ENCODE measurements around the gene CAB39.
"Not testable (repeated sequence)": the region's sequence is repeated elsewhere in the genome, so short reads cannot be mapped to it uniquely, and the experiment has no call there.

CAB39 gene

GRCh38 chr2:230694241-230694640, 18.4 kb upstream of the CAB39 start:
- H3K79me2 ChIP-seq (ENCODE audit: insufficient read depth, low read depth): no peaks in the 10 kb centered on the region
- no peaks in the 10 kb centered on the region for H3K4me1 ChIP-seq (ENCODE audit: low read depth, poor library complexity, severe bottlenecking)

DNA sequence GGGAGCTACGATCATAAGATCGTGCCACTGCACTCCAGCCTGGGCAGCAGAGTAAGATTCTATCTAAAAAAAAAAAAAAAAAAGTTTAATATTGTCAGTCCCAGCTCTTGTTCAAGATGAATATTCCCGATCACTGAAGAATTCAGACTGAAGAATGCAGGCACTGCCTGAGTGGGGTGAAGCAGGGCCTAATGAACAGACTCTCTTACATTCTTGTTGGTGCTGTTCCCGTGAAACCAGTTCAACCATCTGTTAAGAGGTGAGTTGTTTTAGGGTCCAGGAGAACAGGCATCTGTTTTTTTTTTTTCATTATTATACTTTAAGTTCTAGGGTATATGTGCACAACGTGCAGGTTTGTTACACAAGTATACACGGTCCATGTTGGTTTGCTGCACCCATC, 17.1 kb upstream of the CAB39 start:
- Histone ChIP-seq H3K36me3 (ENCODE audit: insufficient read depth) (no peaks in the 10 kb centered on the region), H3K4me2 (no peak overlapping the region), H3K27ac (no peak overlapping the region), H3K9ac (no peak overlapping the region), H3K27me3 (ENCODE audit: insufficient read depth, low read depth) (no peaks in the 10 kb centered on the region), H2AFZ (ENCODE audit: low read depth) (no peak overlapping the region), H3K4me3 (IDR thresholded peaks at IDR 0.05; ENCODE audit: insufficient read depth, low read depth, low read length) (no peak overlapping the region), H3K79me2 (ENCODE audit: insufficient read depth, low read depth) (no peaks in the 10 kb centered on the region), H3K4me1 (ENCODE audit: low read depth, poor library complexity, severe bottlenecking) (no peaks in the 10 kb centered on the region), H4K20me1 (ENCODE audit: insufficient read depth) (no peaks in the 10 kb centered on the region)
- no peak for TF ChIP-seq CTCF (conservative IDR thresholded peaks at IDR 0.05; ENCODE audit: low read depth, low read length)

More at GRCh38 chr2:230694241-230694640, 18.4 kb upstream of the CAB39 start:
- Histone ChIP-seq H3K27me3 (ENCODE audit: insufficient read depth, low read depth) (no peaks in the 10 kb centered on the region), H2AFZ (ENCODE audit: low read depth) (no peak overlapping the region), H3K4me3 (IDR thresholded peaks at IDR 0.05; ENCODE audit: insufficient read depth, low read depth, low read length) (no peak overlapping the region), H3K9ac (no peak overlapping the region), H3K27ac (no peak overlapping the region), H3K36me3 (ENCODE audit: insufficient read depth) (no peaks in the 10 kb centered on the region), H4K20me1 (ENCODE audit: insufficient read depth) (no peaks in the 10 kb centered on the region), H3K4me2 (no peak overlapping the region)
- TF ChIP-seq CTCF (conservative IDR thresholded peaks at IDR 0.05; ENCODE audit: low read depth, low read length): no peak

DNA sequence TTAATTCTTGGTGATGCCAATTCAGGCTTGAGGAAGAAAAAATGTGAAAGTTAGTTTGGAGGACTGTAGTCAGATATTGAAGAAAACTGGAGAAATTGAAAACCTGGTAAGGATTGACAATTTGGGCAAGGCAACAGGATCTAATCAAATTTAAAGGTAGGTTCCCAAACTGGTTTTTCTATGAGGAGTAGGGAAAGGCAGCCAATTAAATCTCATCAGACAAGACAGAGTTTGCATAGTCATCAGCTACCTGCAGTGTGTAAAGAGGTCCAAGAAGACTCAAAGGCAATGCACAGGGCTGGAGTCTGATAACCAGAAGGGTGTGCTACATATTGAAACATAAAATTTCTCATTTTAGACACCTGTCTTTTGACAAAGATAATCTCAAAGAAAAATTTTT, 16.0 kb upstream of the CAB39 start:
- H3K27ac ChIP-seq: no peak overlapping the region
- H4K20me1 ChIP-seq (ENCODE audit: insufficient read depth): no peaks in the 10 kb centered on the region
- no peaks in the 10 kb centered on the region for H3K27me3 ChIP-seq (ENCODE audit: insufficient read depth, low read depth)
- no peak overlapping the region for H3K4me3 ChIP-seq (IDR thresholded peaks at IDR 0.05; ENCODE audit: insufficient read depth, low read depth, low read length)
- H3K4me1 ChIP-seq (ENCODE audit: low read depth, poor library complexity, severe bottlenecking): no peaks in the 10 kb centered on the region
- H3K36me3 ChIP-seq (ENCODE audit: insufficient read depth): no peaks in the 10 kb centered on the region
- H3K79me2 ChIP-seq (ENCODE audit: insufficient read depth, low read depth): no peaks in the 10 kb centered on the region
- H2AFZ ChIP-seq (ENCODE audit: low read depth): no peak overlapping the region
- H3K4me2 ChIP-seq: no peak overlapping the region
- no peak for TF ChIP-seq CTCF (conservative IDR thresholded peaks at IDR 0.05; ENCODE audit: low read depth, low read length)
- H3K9ac ChIP-seq: no peak overlapping the region

DNA sequence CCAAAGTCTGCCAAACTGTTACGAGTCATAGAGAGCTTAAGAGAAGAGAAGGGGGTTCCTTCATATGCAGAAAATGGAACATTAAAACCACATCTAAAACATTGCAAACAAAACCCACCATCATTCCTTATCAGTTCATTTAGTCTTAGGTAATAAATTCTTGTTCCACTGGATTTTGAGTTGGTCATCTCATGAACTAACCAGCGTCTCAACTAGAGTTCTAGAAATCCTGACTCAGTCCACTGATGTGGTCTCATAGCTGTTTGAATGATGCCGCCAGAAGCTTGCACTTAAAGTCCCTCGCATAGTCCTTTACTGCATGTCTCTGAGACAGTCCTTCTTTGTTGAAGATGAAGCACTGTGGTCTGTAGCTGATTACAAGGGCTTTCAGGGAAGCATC, 15.0 kb upstream of the CAB39 start:
- H3K9ac ChIP-seq: no peak overlapping the region
- no peak overlapping the region for H3K27ac ChIP-seq
- H3K4me3 ChIP-seq (IDR thresholded peaks at IDR 0.05; ENCODE audit: insufficient read depth, low read depth, low read length): no peak overlapping the region
- H3K36me3 ChIP-seq (ENCODE audit: insufficient read depth): no peaks in the 10 kb centered on the region
- H3K79me2 ChIP-seq (ENCODE audit: insufficient read depth, low read depth): no peaks in the 10 kb centered on the region
- no peak for TF ChIP-seq CTCF (conservative IDR thresholded peaks at IDR 0.05; ENCODE audit: low read depth, low read length)
- no peaks in the 10 kb centered on the region for H3K4me1 ChIP-seq (ENCODE audit: low read depth, poor library complexity, severe bottlenecking)
- no peak overlapping the region for H3K4me2 ChIP-seq
- H3K27me3 ChIP-seq (ENCODE audit: insufficient read depth, low read depth): no peaks in the 10 kb centered on the region
- H2AFZ ChIP-seq (ENCODE audit: low read depth): no peak overlapping the region
- no peaks in the 10 kb centered on the region for H4K20me1 ChIP-seq (ENCODE audit: insufficient read depth)

DNA sequence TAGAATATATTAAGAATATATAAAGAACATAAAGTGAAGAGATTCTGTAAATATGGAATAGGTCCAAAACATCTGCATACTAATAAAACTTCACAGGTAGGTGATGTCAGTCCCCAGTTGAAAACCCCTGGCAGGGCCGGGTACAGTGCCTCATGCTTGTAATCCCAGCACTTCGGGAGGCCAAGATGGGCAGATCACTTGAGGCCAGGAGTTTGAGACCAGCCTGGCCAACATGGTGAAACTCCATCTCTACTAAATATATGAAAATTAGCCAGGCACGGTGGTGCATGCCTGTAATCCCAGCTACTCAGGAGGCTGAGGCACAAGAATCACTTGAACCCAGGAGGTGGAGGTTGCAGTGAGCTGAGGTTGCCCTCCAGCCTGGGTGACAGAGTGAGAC, 13.9 kb upstream of the CAB39 start:
- H3K4me1 ChIP-seq (ENCODE audit: low read depth, poor library complexity, severe bottlenecking); H2AFZ ChIP-seq (ENCODE audit: low read depth); H3K4me3 ChIP-seq (IDR thresholded peaks at IDR 0.05; ENCODE audit: insufficient read depth, low read depth, low read length); H3K79me2 ChIP-seq (ENCODE audit: insufficient read depth, low read depth); H3K36me3 ChIP-seq (ENCODE audit: insufficient read depth); H3K9ac ChIP-seq; H3K4me2 ChIP-seq; H3K27me3 ChIP-seq (ENCODE audit: insufficient read depth, low read depth); H4K20me1 ChIP-seq (ENCODE audit: insufficient read depth); H3K27ac ChIP-seq: not testable (repeated sequence)
